Smooth muscle cell (in vitro differentiated cells): ENCODE results near the gene SPATA12. TPM values are rescaled to one million over a fixed set of nuclear protein-coding genes. Genes with fewer than 3 reads are reported as not detected.

ENCODE experiments used
- DNase-seq: peaks from one replicate; lab custom pipeline; 2025; ENCODE audit not compliant: unreplicated experiment; lab: John Stamatoyannopoulos, UW
- H2AFZ ChIP-seq: fragments of 200-600 bp; sonication (generic); 2 replicates; pipeline ENCODE4 v1.6.0; 2016; ENCODE audit warnings: antibody characterized with exemption, low read depth, mild to moderate bottlenecking
- H3F3A ChIP-seq: fragments of 200-600 bp; sonication (generic); 2 replicates; pipeline ENCODE4 v1.6.0; 2017; ENCODE audit warnings: antibody characterized with exemption, low read depth
- H3K27ac ChIP-seq: fragments of 200-600 bp; sonication (generic); 2 replicates; pipeline ENCODE4 v1.5.1; 2016; ENCODE audit warnings: low read depth, mild to moderate bottlenecking
- H3K27me3 ChIP-seq: fragments of 200-600 bp; sonication (generic); 2 replicates; pipeline ENCODE4 v1.6.1; 2016; ENCODE audit warnings: low read depth, mild to moderate bottlenecking
- H3K36me3 ChIP-seq: fragments of 200-600 bp; sonication (generic); 2 replicates; pipeline ENCODE4 v1.5.1; 2016; ENCODE audit warnings: low read depth
- H3K4me1 ChIP-seq: fragments of 200-600 bp; sonication (generic); 2 replicates; pipeline ENCODE4 v1.5.1; 2016; ENCODE audit warnings: low read depth
- H3K4me2 ChIP-seq: fragments of 200-600 bp; sonication (generic); 2 replicates; pipeline ENCODE4 v1.6.0; 2016; ENCODE audit warnings: mild to moderate bottlenecking
- H3K4me3 ChIP-seq: fragments of 200-600 bp; sonication (generic); 2 replicates; pipeline ENCODE4 v1.5.1; 2016; ENCODE audit warnings: mild to moderate bottlenecking
- H3K79me2 ChIP-seq: fragments of 200-600 bp; sonication (generic); 2 replicates; pipeline ENCODE4 v1.6.0; 2016; ENCODE audit warnings: low read depth, mild to moderate bottlenecking
- H3K9ac ChIP-seq: fragments of 200-600 bp; sonication (generic); 2 replicates; pipeline ENCODE4 v1.6.0; 2016; ENCODE audit warnings: low read depth
- H3K9me3 ChIP-seq: fragments of 200-600 bp; sonication (generic); replicated peaks from 2 replicates; pipeline ENCODE4 v1.5.1; 2016; ENCODE audit warnings: low read depth
- H4K20me1 ChIP-seq: fragments of 200-600 bp; sonication (generic); 2 replicates; pipeline ENCODE4 v1.6.0; 2016; ENCODE audit warnings: low read depth
- WGBS: methylation state at CpG from one replicate; pipeline ENCODE4 v1.1.7; 2016; ENCODE audit warnings: low lambda C conversion rate; 5-methylcytosine and 5-hydroxymethylcytosine counted together
- polyA plus RNA-seq: library from polyadenylated mRNA; unstranded; fragments of >200 nt; fragmentation: Nextera tagmentation; extraction: Ambion mirVana; gene quantifications from 2 replicates; pipeline ENCODE4 v1.2.1, GENCODE V29; 2016
- total RNA-seq: library from RNA; depleted of rRNA; stranded (reverse); fragments of >200 nt; gene quantifications from 2 replicates; pipeline ENCODE4 v1.2.3, GENCODE V29; 2014
- TF ChIP-seq, protein P1 (sequence below): fragments of 200-600 bp; sonication (generic); IDR thresholded peaks from 2 replicates; pipeline ENCODE4 v1.5.1; 2017; ENCODE audit warnings: borderline replicate concordance, mild to moderate bottlenecking, antibody characterized with exemption; ENCODE audit not compliant: insufficient read depth, poor library complexity, severe bottlenecking

The SPATA12 gene
- total and polyA plus RNA-seq, 2 experiments from 2014 or later, result not detected

GRCh38 chr3:57019057-57019456, 41.4 kb upstream of the SPATA12 start:
- H3K4me2 ChIP-seq, result no peak overlapping the region
- H3K27me3 ChIP-seq, result no peaks in the 10 kb centered on the region
- TF ChIP-seq, protein P1, sequence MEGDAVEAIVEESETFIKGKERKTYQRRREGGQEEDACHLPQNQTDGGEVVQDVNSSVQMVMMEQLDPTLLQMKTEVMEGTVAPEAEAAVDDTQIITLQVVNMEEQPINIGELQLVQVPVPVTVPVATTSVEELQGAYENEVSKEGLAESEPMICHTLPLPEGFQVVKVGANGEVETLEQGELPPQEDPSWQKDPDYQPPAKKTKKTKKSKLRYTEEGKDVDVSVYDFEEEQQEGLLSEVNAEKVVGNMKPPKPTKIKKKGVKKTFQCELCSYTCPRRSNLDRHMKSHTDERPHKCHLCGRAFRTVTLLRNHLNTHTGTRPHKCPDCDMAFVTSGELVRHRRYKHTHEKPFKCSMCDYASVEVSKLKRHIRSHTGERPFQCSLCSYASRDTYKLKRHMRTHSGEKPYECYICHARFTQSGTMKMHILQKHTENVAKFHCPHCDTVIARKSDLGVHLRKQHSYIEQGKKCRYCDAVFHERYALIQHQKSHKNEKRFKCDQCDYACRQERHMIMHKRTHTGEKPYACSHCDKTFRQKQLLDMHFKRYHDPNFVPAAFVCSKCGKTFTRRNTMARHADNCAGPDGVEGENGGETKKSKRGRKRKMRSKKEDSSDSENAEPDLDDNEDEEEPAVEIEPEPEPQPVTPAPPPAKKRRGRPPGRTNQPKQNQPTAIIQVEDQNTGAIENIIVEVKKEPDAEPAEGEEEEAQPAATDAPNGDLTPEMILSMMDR, result no peak
- no peak overlapping the region for H2AFZ ChIP-seq
- H3K4me3 ChIP-seq, result no peak overlapping the region
- no peaks in the 10 kb centered on the region for H3K79me2 ChIP-seq
- 94% methylated on average over 3 of the region's 3 CpGs for WGBS
- no peak overlapping the region for H3K9ac ChIP-seq
- DNase-seq, result no peak
- peaks cover 20% of the 10 kb centered on the region for H3K4me1 ChIP-seq
- H3K36me3 ChIP-seq, result no peaks in the 10 kb centered on the region
- no peak overlapping the region for H3K27ac ChIP-seq
- H4K20me1 ChIP-seq, result no peaks in the 10 kb centered on the region
- peaks cover 3% of the 10 kb centered on the region for H3F3A ChIP-seq
- no peaks in the 10 kb centered on the region for H3K9me3 ChIP-seq

DNA sequence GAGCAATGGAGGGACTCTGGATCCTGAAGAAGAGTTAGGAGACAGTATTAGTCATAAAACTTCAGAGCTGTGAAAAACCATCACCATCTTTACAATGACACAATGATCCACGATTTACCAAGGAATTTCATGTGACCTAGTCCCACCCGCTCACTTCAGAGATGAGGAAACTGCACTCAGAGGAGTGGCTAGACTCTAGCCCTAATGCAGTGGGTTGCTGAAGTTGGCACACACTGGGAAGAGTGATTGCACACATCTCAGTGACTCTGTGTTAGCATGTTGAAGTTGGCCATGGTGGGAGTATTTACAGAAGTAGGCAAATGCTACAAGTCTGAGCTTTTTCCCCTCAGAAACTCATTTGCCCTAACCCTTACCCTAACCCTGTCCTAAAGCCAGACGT, 35.2 kb upstream of the SPATA12 start:
- TF ChIP-seq, protein P1, result no peak
- Histone ChIP-seq H3K4me2 (no peak overlapping the region), H3K4me3 (no peak overlapping the region), H2AFZ (no peak overlapping the region), H3K9me3 (no peaks in the 10 kb centered on the region), H3K4me1 (no peaks in the 10 kb centered on the region), H3F3A (no peaks in the 10 kb centered on the region), H3K27ac (no peak overlapping the region), H3K36me3 (no peaks in the 10 kb centered on the region), H3K27me3 (no peaks in the 10 kb centered on the region), H4K20me1 (no peaks in the 10 kb centered on the region), H3K9ac (no peak overlapping the region), H3K79me2 (no peaks in the 10 kb centered on the region)
- DNase-seq, result no peak
- WGBS, result 74% methylated on average over 3 of the region's 3 CpGs

- 68% methylated on average over 2 of the region's 2 CpGs for WGBS
- Histone ChIP-seq H3K27me3 (no peaks in the 10 kb centered on the region), H3K36me3 (no peaks in the 10 kb centered on the region), H3K4me3 (no peak overlapping the region), H3K9me3 (no peaks in the 10 kb centered on the region), H3K9ac (no peak overlapping the region), H3K27ac (no peak overlapping the region), H3K4me2 (no peak overlapping the region), H3K79me2 (no peaks in the 10 kb centered on the region), H3K4me1 (no peaks in the 10 kb centered on the region), H2AFZ (no peak overlapping the region), H4K20me1 (no peaks in the 10 kb centered on the region), H3F3A (no peaks in the 10 kb centered on the region)
- TF ChIP-seq, protein P1, result no peak
- no peak for DNase-seq
These were observed 33.5 kb upstream of the SPATA12 start for GRCh38 chr3:57026944-57027343.

GRCh38 chr3:57029383-57029782, 31.1 kb upstream of the SPATA12 start:
- H3K9me3 ChIP-seq, result no peaks in the 10 kb centered on the region
- H3K4me2 ChIP-seq, result no peak overlapping the region
- no peaks in the 10 kb centered on the region for H3F3A ChIP-seq
- H3K27me3 ChIP-seq, result no peaks in the 10 kb centered on the region
- no peak for DNase-seq
- H3K4me3 ChIP-seq, result no peak overlapping the region
- no peak overlapping the region for H3K9ac ChIP-seq
- H2AFZ ChIP-seq, result no peak overlapping the region
- H3K4me1 ChIP-seq, result no peaks in the 10 kb centered on the region
- TF ChIP-seq, protein P1, result no peak
- H3K79me2 ChIP-seq, result no peaks in the 10 kb centered on the region
- H3K36me3 ChIP-seq, result no peaks in the 10 kb centered on the region
- no peak overlapping the region for H3K27ac ChIP-seq
- H4K20me1 ChIP-seq, result no peaks in the 10 kb centered on the region
- 91% methylated on average over 2 of the region's 2 CpGs for WGBS
